ENCODE data around the gene MARK2.

MARK2 gene

GRCh38 chr11:63884196-63884932, 45.5 kb downstream of the MARK2 start:
- FAIRE-seq = no peak

- FAIRE-seq = no peak
These were observed 48.6 kb downstream of the MARK2 start for GRCh38 chr11:63887386-63887999.

- no peak for FAIRE-seq
These were observed 49.5 kb downstream of the MARK2 start for GRCh38 chr11:63888170-63889086.

- no peak for FAIRE-seq
These were observed 50.4 kb downstream of the MARK2 start for GRCh38 chr11:63889344-63889743.

GRCh38 chr11:63890368-63890767, 51.5 kb downstream of the MARK2 start:
- FAIRE-seq = no peak

GRCh38 chr11:63892228-63892627, 53.3 kb downstream of the MARK2 start:
- FAIRE-seq = no peak

GRCh38 chr11:63893355-63893754, 54.4 kb downstream of the MARK2 start:
- FAIRE-seq = no peak

GRCh38 chr11:63896071-63896470, 57.2 kb downstream of the MARK2 start:
- FAIRE-seq = no peak

- no peak for FAIRE-seq
These were observed 58.7 kb downstream of the MARK2 start for GRCh38 chr11:63897459-63898146.

GRCh38 chr11:63901660-63902059, 62.8 kb downstream of the MARK2 start:
- no peak for FAIRE-seq

GRCh38 chr11:63903884-63904283, 65.0 kb downstream of the MARK2 start:
- FAIRE-seq = no peak

- FAIRE-seq = no peak
These were observed 65.8 kb downstream of the MARK2 start for GRCh38 chr11:63904743-63905142.

- FAIRE-seq = no peak
These were observed 66.3 kb downstream of the MARK2 start for GRCh38 chr11:63905179-63905578.

GRCh38 chr11:63906087-63906486, 67.2 kb downstream of the MARK2 start:
- FAIRE-seq = no peak

- FAIRE-seq = no peak
These were observed 67.7 kb downstream of the MARK2 start for GRCh38 chr11:63906585-63906984.

- no peak for FAIRE-seq
These were observed 68.2 kb downstream of the MARK2 start for GRCh38 chr11:63907063-63907462.

- FAIRE-seq = no peak
These were observed 69.1 kb downstream of the MARK2 start for GRCh38 chr11:63907808-63908530.

GRCh38 chr11:63908631-63909401, 69.9 kb downstream of the MARK2 start:
- FAIRE-seq = no peak

GRCh38 chr11:63909591-63910506, 70.9 kb downstream of the MARK2 start:
- FAIRE-seq = no peak

- no peak for FAIRE-seq
These were observed 71.8 kb downstream of the MARK2 start for GRCh38 chr11:63910675-63911074.
